GM18519 (cell line): Measurements from ENCODE around the gene PRDM16.

ENCODE experiments used
- ATAC-seq: cut with Tn5 transposase; IDR thresholded peaks from one replicate; pipeline ENCODE4 v1.9.1; 2021; ENCODE audit warnings: mild to moderate bottlenecking, moderate library complexity; ENCODE audit not compliant: unreplicated experiment, low FRiP score

The PRDM16 gene

GRCh38 chr1:3053366-3053980 is 15.5 kb upstream of the PRDM16 start:
- no peak for ATAC-seq

GRCh38 chr1:3053986-3054385 is 15.0 kb upstream of the PRDM16 start:
- no peak for ATAC-seq

GRCh38 chr1:3054474-3054873 is 14.5 kb upstream of the PRDM16 start:
- ATAC-seq, result no peak

- no peak for ATAC-seq
Observed at GRCh38 chr1:3055051-3055450, 14.0 kb upstream of the PRDM16 start.

- no peak for ATAC-seq
Observed at GRCh38 chr1:3056641-3057040, 12.4 kb upstream of the PRDM16 start.

GRCh38 chr1:3058263-3059030 is 10.6 kb upstream of the PRDM16 start:
- no peak for ATAC-seq

- no peak for ATAC-seq
Observed at GRCh38 chr1:3060127-3060526, 8.9 kb upstream of the PRDM16 start.

GRCh38 chr1:3060601-3061551 is 8.1 kb upstream of the PRDM16 start:
- no peak for ATAC-seq

- no peak for ATAC-seq
Observed at GRCh38 chr1:3061566-3061965, 7.4 kb upstream of the PRDM16 start.

GRCh38 chr1:3061981-3062615 is 6.9 kb upstream of the PRDM16 start:
- no peak for ATAC-seq

GRCh38 chr1:3062616-3063378 is 6.2 kb upstream of the PRDM16 start:
- ATAC-seq, result no peak

GRCh38 chr1:3063379-3064295 is 5.4 kb upstream of the PRDM16 start:
- no peak for ATAC-seq

- ATAC-seq, result no peak
Observed at GRCh38 chr1:3064296-3064850, 4.6 kb upstream of the PRDM16 start.

GRCh38 chr1:3064901-3065300 is 4.1 kb upstream of the PRDM16 start:
- no peak for ATAC-seq

- no peak for ATAC-seq
Observed at GRCh38 chr1:3065396-3065795, 3.6 kb upstream of the PRDM16 start.

GRCh38 chr1:3065797-3066196 is 3.2 kb upstream of the PRDM16 start:
- ATAC-seq, result no peak

- no peak for ATAC-seq
Observed at GRCh38 chr1:3066250-3066711, 2.7 kb upstream of the PRDM16 start.

GRCh38 chr1:3066826-3067225 is 2.2 kb upstream of the PRDM16 start:
- ATAC-seq, result no peak

GRCh38 chr1:3067301-3067670 is 1.7 kb upstream of the PRDM16 start:
- no peak for ATAC-seq
